Mesendoderm (in vitro differentiated cells): ENCODE results near the gene EVA1C. TPM values are rescaled to one million over a fixed set of nuclear protein-coding genes. Genes with fewer than 3 reads are reported as not detected.
A peak's percentile ranks its signal among the peaks of the same experiment; 100 is the strongest.

Experiments used
- DNase-seq: peaks from one replicate; pipeline ENCODE4 v3.0.0; 2013
- H2AK5ac ChIP-seq: 2 replicates; pipeline ENCODE4 v1.6.1; 2013; ENCODE audit warnings: low read length, inconsistent platforms
- H2BK120ac ChIP-seq: 2 replicates; pipeline ENCODE4 v1.6.1; 2013; ENCODE audit warnings: low read depth, mild to moderate bottlenecking, low read length, moderate library complexity, mixed read lengths
- H2BK15ac ChIP-seq: replicated peaks from 2 replicates; pipeline ENCODE4 v1.6.1; 2013; ENCODE audit warnings: low read depth, mild to moderate bottlenecking, moderate library complexity
- H2BK5ac ChIP-seq: 2 replicates; pipeline ENCODE4 v1.6.1; 2013; ENCODE audit warnings: low read length, inconsistent platforms
- H3K18ac ChIP-seq: 2 replicates; pipeline ENCODE4 v1.6.1; 2013; ENCODE audit warnings: mild to moderate bottlenecking, low read length, mixed read lengths
- H3K23ac ChIP-seq: one replicate; pipeline ENCODE4 v1.6.1; 2013; ENCODE audit warnings: low read length
- H3K27ac ChIP-seq: 2 replicates; pipeline ENCODE4 v1.5.1; 2013; ENCODE audit warnings: low read depth, mild to moderate bottlenecking, inconsistent platforms, low read length, moderate library complexity
- H3K27me3 ChIP-seq: 2 replicates; pipeline ENCODE4 v1.6.1; 2013; ENCODE audit warnings: low read length, control low read depth, mild to moderate bottlenecking, inconsistent platforms; ENCODE audit not compliant: insufficient read depth, poor library complexity
- H3K36me3 ChIP-seq: 2 replicates; pipeline ENCODE4 v1.6.1; 2013; ENCODE audit warnings: low read length, inconsistent platforms; ENCODE audit not compliant: control insufficient read depth, insufficient read depth
- H3K4ac ChIP-seq: one replicate; pipeline ENCODE4 v1.6.1; 2013; ENCODE audit warnings: low read depth, mild to moderate bottlenecking, low read length, moderate library complexity
- H3K4me1 ChIP-seq: 2 replicates; pipeline ENCODE4 v1.6.1; 2013; ENCODE audit warnings: low read depth, low read length, inconsistent platforms; ENCODE audit not compliant: control insufficient read depth
- H3K4me2 ChIP-seq: 2 replicates; pipeline ENCODE4 v1.6.1; 2013; ENCODE audit warnings: low read length
- H3K4me3 ChIP-seq: 2 replicates; pipeline ENCODE4 v1.5.1; 2013; ENCODE audit warnings: mild to moderate bottlenecking, low read length
- H3K56ac ChIP-seq: one replicate; pipeline ENCODE4 v1.6.1; 2013; ENCODE audit warnings: low read length
- H3K79me1 ChIP-seq: 2 replicates; pipeline ENCODE4 v1.6.1; 2013; ENCODE audit warnings: low read length, inconsistent platforms
- H3K79me2 ChIP-seq: 2 replicates; pipeline ENCODE4 v1.6.1; 2013; ENCODE audit warnings: mild to moderate bottlenecking, low read length; ENCODE audit not compliant: control insufficient read depth, insufficient read depth
- H3K9ac ChIP-seq: 2 replicates; pipeline ENCODE4 v1.6.1; 2013; ENCODE audit warnings: low read length, inconsistent platforms
- H4K5ac ChIP-seq: one replicate; pipeline ENCODE4 v1.6.1; 2013; ENCODE audit warnings: low read length
- H4K8ac ChIP-seq: one replicate; pipeline ENCODE4 v1.6.1; 2013; ENCODE audit warnings: low read depth, mild to moderate bottlenecking, control low read depth, low read length, moderate library complexity
- WGBS: extraction: QIAGEN DNeasy Blood & Tissue Kit; methylation state at CpG from one replicate; pipeline ENCODE4 v1.1.7; 2013; ENCODE audit warnings: low lambda C conversion rate, missing lambda C conversion rate; ENCODE audit not compliant: insufficient coverage; ENCODE audit errors: extremely low coverage; 5-methylcytosine and 5-hydroxymethylcytosine counted together
- polyA plus RNA-seq, 2 experiments: library from polyadenylated mRNA; stranded (reverse); fragments of 200-250 nt; gene quantifications; one replicate each; pipeline ENCODE4 v1.2.3, GENCODE V29; 2013

The EVA1C gene, protein sequence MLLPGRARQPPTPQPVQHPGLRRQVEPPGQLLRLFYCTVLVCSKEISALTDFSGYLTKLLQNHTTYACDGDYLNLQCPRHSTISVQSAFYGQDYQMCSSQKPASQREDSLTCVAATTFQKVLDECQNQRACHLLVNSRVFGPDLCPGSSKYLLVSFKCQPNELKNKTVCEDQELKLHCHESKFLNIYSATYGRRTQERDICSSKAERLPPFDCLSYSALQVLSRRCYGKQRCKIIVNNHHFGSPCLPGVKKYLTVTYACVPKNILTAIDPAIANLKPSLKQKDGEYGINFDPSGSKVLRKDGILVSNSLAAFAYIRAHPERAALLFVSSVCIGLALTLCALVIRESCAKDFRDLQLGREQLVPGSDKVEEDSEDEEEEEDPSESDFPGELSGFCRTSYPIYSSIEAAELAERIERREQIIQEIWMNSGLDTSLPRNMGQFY
- 0.60 TPM for polyA plus RNA-seq (2013, experiment 1 of 2)
- polyA plus RNA-seq (2013, experiment 2 of 2), result 0.80 TPM

DNA sequence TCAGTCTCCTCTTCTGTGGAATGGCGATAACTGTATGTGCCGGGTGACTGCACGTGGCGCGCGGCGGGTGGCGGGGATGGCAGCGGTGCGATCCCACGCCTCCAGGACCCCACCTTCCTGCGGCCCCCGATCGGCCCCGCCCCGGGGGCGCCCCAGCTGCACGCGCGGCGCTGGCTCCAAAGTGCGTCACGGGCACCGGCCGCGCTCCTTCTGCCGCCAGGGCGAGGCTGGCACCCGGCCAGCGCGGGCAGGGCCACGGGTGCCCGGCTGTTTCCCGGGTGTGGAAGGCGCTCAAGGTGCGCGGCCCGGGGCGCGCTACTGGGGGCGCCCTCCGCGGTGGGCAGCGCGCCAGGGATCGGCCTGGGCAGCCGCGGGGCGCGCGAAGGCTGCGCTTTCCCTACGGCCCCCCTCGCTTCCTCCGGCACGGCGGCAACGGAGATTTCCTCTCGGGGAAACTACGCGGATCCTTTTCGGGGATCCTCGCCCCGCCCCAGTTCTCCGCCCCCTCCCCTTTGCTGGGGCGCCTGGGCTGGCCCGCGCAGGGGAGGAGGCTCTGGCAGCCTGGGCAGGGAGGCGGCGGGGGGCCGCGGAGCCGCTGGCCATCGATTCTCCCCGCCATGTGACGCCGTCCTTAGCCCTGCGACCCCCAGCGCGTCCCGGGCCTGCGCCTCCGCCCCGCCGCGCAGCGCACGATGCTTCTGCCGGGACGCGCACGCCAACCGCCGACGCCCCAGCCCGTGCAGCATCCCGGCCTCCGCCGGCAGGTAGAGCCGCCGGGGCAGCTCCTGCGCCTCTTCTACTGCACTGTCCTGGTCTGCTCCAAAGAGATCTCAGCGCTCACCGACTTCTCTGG is at the start of gene EVA1C:
Gene EVA1C (plus strand): TSS at position 545 of the 853 bp plus-strand sequence. CDS start 148 bp downstream, at position 693.
- peak; percentile 63 for DNase-seq
- no peak within 1 kb of the TSS for H2AK5ac ChIP-seq
- no peak within 1 kb of the TSS for H3K4ac ChIP-seq
- H4K8ac ChIP-seq, result no peak within 1 kb of the TSS
- H3K4me1 ChIP-seq, result no peaks in the 10 kb centered on the region
- peak within 1 kb of the TSS; percentile 35 for H3K9ac ChIP-seq
- no CpG with 5 or more reads among the region's 104 CpGs for WGBS
- no peak within 1 kb of the TSS for H2BK120ac ChIP-seq
- H3K4me3 ChIP-seq, result peak within 1 kb of the TSS; percentile 21
- no peaks in the 10 kb centered on the region for H3K79me2 ChIP-seq
- peaks cover 25% of the 10 kb centered on the region for H3K27me3 ChIP-seq
- no peaks in the 10 kb centered on the region for H3K79me1 ChIP-seq
- H3K4me2 ChIP-seq, result peak within 1 kb of the TSS; percentile 73
- no peak within 1 kb of the TSS for H4K5ac ChIP-seq
- H3K18ac ChIP-seq, result no peak within 1 kb of the TSS
- H2BK15ac ChIP-seq, result no peak within 1 kb of the TSS
- no peak within 1 kb of the TSS for H2BK5ac ChIP-seq
- H3K56ac ChIP-seq, result peak within 1 kb of the TSS; percentile 58
- no peaks in the 10 kb centered on the region for H3K36me3 ChIP-seq
- no peak within 1 kb of the TSS for H3K23ac ChIP-seq
- H3K27ac ChIP-seq, result no peak within 1 kb of the TSS

DNA sequence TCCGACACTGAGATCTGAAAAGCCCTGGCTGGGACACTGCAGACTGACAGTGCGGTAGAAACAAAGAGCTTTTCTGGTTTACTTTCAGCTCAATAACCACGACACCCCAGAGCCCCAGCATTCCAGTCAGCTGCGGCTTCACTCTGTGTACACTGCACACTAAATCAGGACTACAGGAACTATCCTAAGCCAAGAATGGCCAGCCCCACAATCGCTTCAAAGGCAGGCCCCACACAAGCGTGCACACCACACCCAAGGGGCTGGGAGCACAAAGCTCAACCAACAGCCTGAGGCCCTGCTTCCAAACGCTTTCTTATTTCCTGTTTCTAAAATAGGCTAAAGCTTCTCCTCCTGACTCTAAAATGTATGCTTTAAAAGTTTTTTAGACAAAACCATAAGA is 48.1 kb upstream of the EVA1C start:
- no peak for DNase-seq
- no peak overlapping the region for H2BK15ac ChIP-seq
- H3K4me1 ChIP-seq, result no peaks in the 10 kb centered on the region
- H3K9ac ChIP-seq, result no peak overlapping the region
- no peak overlapping the region for H3K27ac ChIP-seq
- H3K79me2 ChIP-seq, result no peaks in the 10 kb centered on the region
- peaks cover 2% of the 10 kb centered on the region for H3K79me1 ChIP-seq
- no peak overlapping the region for H3K23ac ChIP-seq
- no peak overlapping the region for H3K4me2 ChIP-seq
- H2BK120ac ChIP-seq, result no peak overlapping the region
- H2BK5ac ChIP-seq, result no peak overlapping the region
- H3K36me3 ChIP-seq, result peaks cover 32% of the 10 kb centered on the region
- no peak overlapping the region for H3K4me3 ChIP-seq
- no peak overlapping the region for H4K5ac ChIP-seq
- no peak overlapping the region for H3K4ac ChIP-seq
- H3K18ac ChIP-seq, result no peak overlapping the region
- no peak overlapping the region for H4K8ac ChIP-seq
- no CpG with 5 or more reads among the region's 7 CpGs for WGBS
- no peak overlapping the region for H3K56ac ChIP-seq
- H3K27me3 ChIP-seq, result no peaks in the 10 kb centered on the region
- no peak overlapping the region for H2AK5ac ChIP-seq

DNA sequence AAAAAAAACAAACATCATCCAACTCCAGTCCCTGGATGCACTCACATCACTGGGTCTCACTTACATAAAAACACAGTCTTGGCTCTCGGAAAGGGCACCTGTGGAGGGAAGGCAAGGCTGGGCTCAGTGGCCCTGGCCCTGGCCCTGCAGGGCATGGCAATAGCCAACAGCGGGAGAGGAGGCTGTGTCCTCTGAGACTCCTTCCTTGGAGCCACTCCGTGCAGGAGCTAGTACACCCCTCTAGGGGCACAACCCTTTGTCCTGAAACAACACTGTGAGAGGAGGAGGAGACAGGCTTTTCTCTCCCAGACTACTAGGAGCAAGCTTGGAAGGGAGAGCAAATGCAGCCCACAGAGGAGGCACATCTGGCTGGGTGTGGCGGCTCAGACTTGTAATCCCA is 47.7 kb upstream of the EVA1C start:
- no peak overlapping the region for H3K4me3 ChIP-seq
- H3K23ac ChIP-seq, result no peak overlapping the region
- no peak overlapping the region for H2AK5ac ChIP-seq
- peak; percentile 33 for DNase-seq
- H3K18ac ChIP-seq, result no peak overlapping the region
- no CpG with 5 or more reads among the region's 4 CpGs for WGBS
- peaks cover 2% of the 10 kb centered on the region for H3K79me1 ChIP-seq
- no peak overlapping the region for H4K5ac ChIP-seq
- no peak overlapping the region for H3K9ac ChIP-seq
- no peak overlapping the region for H3K4ac ChIP-seq
- no peak overlapping the region for H2BK15ac ChIP-seq
- no peaks in the 10 kb centered on the region for H3K4me1 ChIP-seq
- no peaks in the 10 kb centered on the region for H3K79me2 ChIP-seq
- peaks cover 32% of the 10 kb centered on the region for H3K36me3 ChIP-seq
- no peak overlapping the region for H3K56ac ChIP-seq
- no peak overlapping the region for H4K8ac ChIP-seq
- no peak overlapping the region for H2BK5ac ChIP-seq
- no peak overlapping the region for H3K27ac ChIP-seq
- no peaks in the 10 kb centered on the region for H3K27me3 ChIP-seq
- no peak overlapping the region for H2BK120ac ChIP-seq
- no peak overlapping the region for H3K4me2 ChIP-seq

DNA sequence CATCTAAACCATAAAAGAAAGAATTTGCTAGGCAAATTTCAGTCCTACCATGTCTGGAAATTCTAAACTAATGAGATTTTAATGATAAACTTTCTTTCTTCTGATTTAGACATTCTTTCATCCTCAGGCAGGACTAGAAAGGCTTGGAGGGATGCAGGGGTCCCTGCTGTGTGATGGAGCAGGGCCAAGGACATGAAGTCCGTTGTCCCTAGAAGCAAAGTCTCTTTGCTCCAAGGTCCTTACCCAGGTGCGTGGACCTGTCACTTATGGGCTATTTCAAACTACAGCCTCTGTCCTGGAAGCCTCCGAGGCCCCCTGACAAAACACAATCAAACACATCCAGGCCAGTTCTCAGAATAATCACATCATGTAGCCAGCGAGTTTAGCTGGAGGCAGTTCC is 46.3 kb upstream of the EVA1C start:
- H3K4ac ChIP-seq, result no peak overlapping the region
- no peak overlapping the region for H3K27ac ChIP-seq
- no peak overlapping the region for H2AK5ac ChIP-seq
- H3K4me1 ChIP-seq, result no peaks in the 10 kb centered on the region
- no peak overlapping the region for H3K18ac ChIP-seq
- H3K23ac ChIP-seq, result no peak overlapping the region
- no peak overlapping the region for H2BK15ac ChIP-seq
- no peak overlapping the region for H3K56ac ChIP-seq
- H4K5ac ChIP-seq, result no peak overlapping the region
- no peak overlapping the region for H3K4me2 ChIP-seq
- WGBS, result no CpG with 5 or more reads among the region's 4 CpGs
- no peak overlapping the region for H2BK5ac ChIP-seq
- no peak overlapping the region for H3K4me3 ChIP-seq
- no peaks in the 10 kb centered on the region for H3K27me3 ChIP-seq
- H3K79me2 ChIP-seq, result no peaks in the 10 kb centered on the region
- no peak overlapping the region for H4K8ac ChIP-seq
- H3K36me3 ChIP-seq, result peaks cover 33% of the 10 kb centered on the region
- H3K9ac ChIP-seq, result no peak overlapping the region
- peaks cover 2% of the 10 kb centered on the region for H3K79me1 ChIP-seq
- H2BK120ac ChIP-seq, result no peak overlapping the region
- no peak for DNase-seq

DNA sequence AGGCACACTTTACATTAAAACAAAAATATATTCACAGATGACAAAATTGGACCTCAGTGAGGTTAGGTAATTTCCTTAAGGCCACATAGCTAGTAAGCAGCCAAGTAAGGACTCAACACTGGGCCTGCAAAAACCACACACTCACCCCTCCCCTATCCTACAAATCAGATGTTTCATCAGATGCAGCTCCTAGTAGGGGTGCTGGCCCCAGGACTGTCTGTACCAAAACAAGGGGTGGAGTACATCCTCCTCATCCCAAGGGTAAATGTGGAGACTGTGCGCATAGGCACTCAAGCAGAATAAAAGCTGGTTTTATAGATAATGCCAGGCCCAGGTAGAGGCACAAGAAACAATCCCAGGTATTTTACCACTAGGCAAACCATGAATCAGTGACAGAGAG is 45.3 kb upstream of the EVA1C start:
- Histone ChIP-seq H3K4me1 (no peaks in the 10 kb centered on the region), H3K9ac (no peak overlapping the region), H3K79me2 (no peaks in the 10 kb centered on the region), H3K18ac (no peak overlapping the region), H4K5ac (no peak overlapping the region), H3K4me3 (no peak overlapping the region), H4K8ac (no peak overlapping the region), H3K56ac (no peak overlapping the region), H2AK5ac (no peak overlapping the region), H3K27me3 (no peaks in the 10 kb centered on the region), H2BK15ac (no peak overlapping the region), H3K4ac (no peak overlapping the region), H3K79me1 (peaks cover 2% of the 10 kb centered on the region), H3K27ac (no peak overlapping the region), H3K4me2 (no peak overlapping the region), H3K36me3 (peaks cover 30% of the 10 kb centered on the region), H3K23ac (no peak overlapping the region), H2BK5ac (no peak overlapping the region), H2BK120ac (no peak overlapping the region)
- DNase-seq, result no peak
- WGBS, result no CpG with 5 or more reads among the region's 1 CpG
